ENCODE measurements around the gene BTN1A1.

GRCh38 chr6:26538572-26538902, 38.4 kb downstream of the BTN1A1 start:
- TF ChIP-seq TAF1 (IDR thresholded peaks at IDR 0.05; ENCODE audit: borderline replicate concordance, low read depth, low read length) (no peak), POLR2A (IDR thresholded peaks at IDR 0.05; ENCODE audit: low read depth, low read length) (no peak)

Measured in GM12892 (cell line).